H1 (cell line): ENCODE data around the gene SERPINA12. TPM values are rescaled to one million over a fixed set of nuclear protein-coding genes. Genes with fewer than 3 reads are reported as not detected.

Experiments
- CTCF ChIA-PET: fragments of 300-600 bp; sonication (Branson Sonifier 250); formaldehyde crosslinking; loops from one replicate; lab custom pipeline; 2021; ENCODE audit not compliant: partially characterized antibody; lab: Charles Lee
- POLR2A ChIA-PET: fragments of 300-600 bp; sonication (Branson Sonifier 250); formaldehyde crosslinking; loops from one replicate; lab custom pipeline; 2021; ENCODE audit warnings: inconsistent platforms; ENCODE audit not compliant: partially characterized antibody; lab: Charles Lee
- DNase-seq, 2 experiments: peaks; one replicate each; pipeline versions ENCODE4 v3.0.0 to v3.0.0-alpha.2; 2010 to 2022; ENCODE audit warnings: low spot score in 2 of 2, low read depth in 1 of 2, mixed read lengths in 1 of 2
- FAIRE-seq: peaks from 2 replicates; lab custom pipeline; 2011; peaks lifted over from hg19 to GRCh38; lab: Jason Lieb, UNC
- H2AFZ ChIP-seq: 2 replicates; pipeline ENCODE4 v1.8.1; 2012; ENCODE audit warnings: low read length, inconsistent platforms
- H2AK5ac ChIP-seq: 2 replicates; pipeline ENCODE4 v1.6.1; 2013; ENCODE audit warnings: low read depth, low read length
- H2BK120ac ChIP-seq: replicated peaks from 2 replicates; pipeline ENCODE3; 2013; ENCODE audit warnings: low read depth, low read length, inconsistent platforms
- H2BK12ac ChIP-seq: 2 replicates; pipeline ENCODE4 v1.6.1; 2013; ENCODE audit warnings: low read depth, low read length
- H2BK15ac ChIP-seq: 2 replicates; pipeline ENCODE4 v1.6.1; 2013; ENCODE audit warnings: low read length
- H2BK20ac ChIP-seq: 2 replicates; pipeline ENCODE4 v1.6.1; 2013; ENCODE audit warnings: low read length
- H2BK5ac ChIP-seq: 2 replicates; pipeline ENCODE4 v1.6.1; 2013; ENCODE audit warnings: low read depth, low read length
- H3K14ac ChIP-seq: 2 replicates; pipeline ENCODE4 v1.6.1; 2013; ENCODE audit warnings: inconsistent platforms; ENCODE audit not compliant: insufficient read length
- H3K18ac ChIP-seq: 2 replicates; pipeline ENCODE4 v1.6.1; 2013; ENCODE audit warnings: low read length; ENCODE audit errors: extremely low read depth
- H3K23ac ChIP-seq: 2 replicates; pipeline ENCODE4 v1.6.1; 2013; ENCODE audit warnings: inconsistent platforms; ENCODE audit not compliant: insufficient read length
- H3K23me2 ChIP-seq: 2 replicates; pipeline ENCODE4 v1.6.1; 2013; ENCODE audit warnings: low read depth, low read length
- H3K27ac ChIP-seq: 2 replicates; pipeline ENCODE4 v1.6.1; 2011; ENCODE audit warnings: low read depth, low read length, inconsistent platforms
- H3K27me3 ChIP-seq, 4 experiments: replicated peaks in 1 of 4; 1 replicate in 1 of 4; 2 replicates in 3 of 4; pipeline versions ENCODE4 v1.6.1 to v1.8.1; 2011 to 2013; ENCODE audit warnings: low read length in 3 of 4, mild to moderate bottlenecking in 3 of 4, inconsistent platforms in 2 of 4, mixed read lengths in 2 of 4, moderate library complexity in 1 of 4; ENCODE audit not compliant: control insufficient read depth in 3 of 4, insufficient read depth in 3 of 4; ENCODE audit errors: extremely low read depth in 1 of 4
- H3K36me3 ChIP-seq, 4 experiments: 2 replicates each; pipeline versions ENCODE4 v1.6.1 to v1.8.1; 2011 to 2013; ENCODE audit warnings: mild to moderate bottlenecking in 4 of 4, low read length in 3 of 4, moderate library complexity in 2 of 4, control low read depth in 1 of 4, inconsistent platforms in 1 of 4; ENCODE audit not compliant: insufficient read depth in 4 of 4, control insufficient read depth in 2 of 4
- H3K4ac ChIP-seq: replicated peaks from 2 replicates; pipeline ENCODE3; 2013; ENCODE audit warnings: low read length, low read depth, mixed read lengths, inconsistent platforms; ENCODE audit not compliant: insufficient read length
- H3K4me1 ChIP-seq, 4 experiments: replicated peaks in 1 of 4; 1 replicate in 1 of 4; 2 replicates in 3 of 4; pipeline versions ENCODE4 v1.6.1 to v1.8.1; 2011 to 2013; ENCODE audit warnings: low read length in 3 of 4, inconsistent platforms in 2 of 4, mixed read lengths in 1 of 4; ENCODE audit not compliant: insufficient read depth in 4 of 4, control insufficient read depth in 3 of 4
- H3K4me2 ChIP-seq, 2 experiments: 2 replicates each; pipeline versions ENCODE4 v1.6.1 to v1.8.1; 2011 to 2013; ENCODE audit warnings: low read depth in 2 of 2, low read length in 2 of 2, control low read depth in 1 of 2, inconsistent platforms in 1 of 2, mild to moderate bottlenecking in 1 of 2; ENCODE audit not compliant: insufficient read depth in 1 of 2
- H3K4me3 ChIP-seq, 4 experiments: fragments of 200-600, 300-600 bp in 1 of 4; sonication (generic), shearing (Covaris generic), sonication (Bioruptor Twin) in 1 of 4; 2 replicates each; pipeline versions ENCODE4 v1.5.1 to v1.8.1; 2011 to 2016; ENCODE audit warnings: low read length in 4 of 4, low read depth in 3 of 4, control low read depth in 2 of 4, inconsistent platforms in 2 of 4, mild to moderate bottlenecking in 2 of 4, mixed read lengths in 1 of 4, moderate library complexity in 1 of 4; ENCODE audit not compliant: insufficient read depth in 2 of 4; ENCODE audit errors: extremely low read depth in 1 of 4
- H3K56ac ChIP-seq: replicated peaks from 2 replicates; pipeline ENCODE3; 2013; ENCODE audit warnings: low read depth, mild to moderate bottlenecking, mixed read lengths, low read length, inconsistent platforms; ENCODE audit not compliant: insufficient read length
- H3K79me1 ChIP-seq: 2 replicates; pipeline ENCODE4 v1.6.1; 2013; ENCODE audit warnings: low read depth, low read length, control low read depth
- H3K79me2 ChIP-seq, 2 experiments: 2 replicates each; pipeline versions ENCODE4 v1.6.1 to v1.8.1; 2012 to 2013; ENCODE audit warnings: low read length in 2 of 2, mild to moderate bottlenecking in 2 of 2, inconsistent platforms in 1 of 2; ENCODE audit not compliant: insufficient read depth in 2 of 2, control insufficient read depth in 1 of 2
- H3K9ac ChIP-seq, 4 experiments: replicated peaks in 1 of 4; 1 replicate in 1 of 4; 2 replicates in 3 of 4; pipeline versions ENCODE4 v1.6.1 to v1.8.1; 2011 to 2013; ENCODE audit warnings: low read depth in 3 of 4, low read length in 3 of 4, control low read depth in 2 of 4, mild to moderate bottlenecking in 2 of 4, moderate library complexity in 2 of 4, inconsistent platforms in 1 of 4; ENCODE audit errors: extremely low read depth in 1 of 4
- H3K9me3 ChIP-seq, 2 experiments: 2 replicates each; pipeline versions ENCODE4 v1.6.1 to v1.8.1; 2012 to 2013; ENCODE audit warnings: mild to moderate bottlenecking in 2 of 2, moderate library complexity in 2 of 2, control low read depth in 1 of 2, inconsistent platforms in 1 of 2, low read depth in 1 of 2, low read length in 1 of 2, mixed read lengths in 1 of 2; ENCODE audit not compliant: insufficient read depth in 2 of 2
- H4K20me1 ChIP-seq, 2 experiments: replicated peaks in 1 of 2; 2 replicates each; pipeline versions ENCODE3 to v1.8.1; 2011 to 2013; ENCODE audit warnings: inconsistent platforms in 2 of 2, low read length in 2 of 2, mild to moderate bottlenecking in 1 of 2; ENCODE audit not compliant: insufficient read depth in 2 of 2, control insufficient read depth in 1 of 2
- H4K5ac ChIP-seq: 2 replicates; pipeline ENCODE4 v1.6.1; 2013; ENCODE audit warnings: low read length, low read depth, mixed read lengths, inconsistent platforms; ENCODE audit not compliant: insufficient read length
- H4K8ac ChIP-seq: 2 replicates; pipeline ENCODE4 v1.8.0; 2013; ENCODE audit warnings: mild to moderate bottlenecking, moderate library complexity, low read length, inconsistent platforms; ENCODE audit not compliant: insufficient read depth; ENCODE audit errors: extremely low read depth
- H4K91ac ChIP-seq: replicated peaks from 2 replicates; pipeline ENCODE3; 2013; ENCODE audit warnings: low read length, mixed read lengths, inconsistent platforms; ENCODE audit not compliant: insufficient read length
- ATF2 ChIP-seq: IDR thresholded peaks from 2 replicates; pipeline ENCODE4 v1.6.1; 2012; ENCODE audit warnings: low read length, inconsistent platforms
- BCL11A ChIP-seq, 2 experiments: IDR thresholded peaks; one replicate each; pipeline ENCODE4 v1.6.1; 2011; ENCODE audit warnings: low read depth in 2 of 2, low read length in 2 of 2, mild to moderate bottlenecking in 2 of 2
- CBX5 ChIP-seq: fragments of 300-800, 300-1000 bp; sonication (generic); IDR thresholded peaks from 2 replicates; pipeline ENCODE4 v1.7.1; 2016; ENCODE audit warnings: antibody characterized with exemption, low read length, low read depth
- CREB1 ChIP-seq: IDR thresholded peaks from 2 replicates; pipeline ENCODE4 v1.6.1; 2012; ENCODE audit warnings: inconsistent platforms
- EGR1 ChIP-seq: IDR thresholded peaks from 2 replicates; pipeline ENCODE4 v1.6.1; 2011; ENCODE audit warnings: low read depth, low read length, borderline replicate concordance
- JUN ChIP-seq: IDR thresholded peaks from 2 replicates; pipeline ENCODE4 v1.6.1; 2011; ENCODE audit warnings: low read depth, mild to moderate bottlenecking, improper control_type of control experiment, low read length
- JUND ChIP-seq: IDR thresholded peaks from 2 replicates; pipeline ENCODE4 v1.6.1; 2011; ENCODE audit warnings: mild to moderate bottlenecking, improper control_type of control experiment, low read length
- POU5F1 ChIP-seq: IDR thresholded peaks from 2 replicates; pipeline ENCODE4 v1.6.1; 2011; ENCODE audit warnings: low read depth, mild to moderate bottlenecking, low read length, moderate library complexity
- RNF2 ChIP-seq: fragments of 200-900, 300-1000 bp; sonication (generic); IDR thresholded peaks from 2 replicates; pipeline ENCODE4 v1.7.1; 2016; ENCODE audit warnings: borderline replicate concordance, low read depth, mild to moderate bottlenecking, antibody characterized with exemption, low read length; ENCODE audit not compliant: poor library complexity, severe bottlenecking; ENCODE audit errors: missing control alignments
- SIRT6 ChIP-seq: IDR thresholded peaks from one replicate; pipeline ENCODE4 v1.7.1; 2012; ENCODE audit warnings: low read length, inconsistent platforms
- TBP ChIP-seq: IDR thresholded peaks from 2 replicates; pipeline ENCODE4 v1.6.1; 2011; ENCODE audit warnings: low read depth, low read length, improper control_type of control experiment
- TEAD4 ChIP-seq: IDR thresholded peaks from 2 replicates; pipeline ENCODE4 v1.6.1; 2012; ENCODE audit warnings: low read depth, low read length, inconsistent platforms, mixed read lengths
- WGBS, 2 experiments: shearing (Covaris generic) in 1 of 2; methylation state at CpG; one replicate each; pipeline versions ENCODE4 v1.1.6 to v1.1.7; 2013 to 2015; ENCODE audit warnings: low lambda C conversion rate in 2 of 2, mixed read lengths in 2 of 2, inconsistent platforms in 1 of 2, low coverage in 1 of 2, missing lambda C conversion rate in 1 of 2; ENCODE audit not compliant: insufficient replicate concordance in 2 of 2, insufficient coverage in 1 of 2, insufficient read length in 1 of 2; ENCODE audit errors: extremely low coverage in 1 of 2, missing lambda C conversion rate in 1 of 2; 5-methylcytosine and 5-hydroxymethylcytosine counted together
- polyA plus RNA-seq, 7 experiments: library from polyadenylated mRNA; depleted of rRNA in 3 of 7; stranded (reverse) in 5 of 7; unstranded in 2 of 7; fragments of >200 nt in 5 of 7; fragments of 200-250 nt in 2 of 7; gene quantifications; 1 replicate in 5 of 7; 2 replicates in 1 of 7; 4 replicates in 1 of 7; pipeline versions ENCODE4 v1.2.1 to v1.2.3, GENCODE V29; 2011 to 2013; ENCODE audit warnings: missing spikeins in 2 of 7, mixed read lengths in 2 of 7
- total RNA-seq: library from RNA; stranded (reverse); fragmentation: NEBNext Ultra II Directional; extraction: Animal tissue kit (Norgen Biotek cat#: 25700); gene quantifications from 2 replicates; pipeline ENCODE4 v1.2.1, GENCODE V29; 2021

SERPINA12 gene
- total and polyA plus RNA-seq, 2 of the 8 experiments (the other 6 are each of a cell fraction or from before 2014, with no cell fraction given): not detected

GRCh38 chr14:94450722-94451090 lies 58.6 kb downstream of the SERPINA12 start:
- Histone ChIP-seq H3K23me2 (peaks cover 2% of the 10 kb centered on the region; the same call in 1 of the 2 replicates), H2BK15ac (peak overlapping the region; percentile 77; the same call in 1 of the 2 replicates), H2BK120ac (peak overlapping the region; percentile 45), H3K9ac (no peak overlapping the region), H2BK20ac (peak overlapping the region; percentile 97; the same call in 1 of the 2 replicates), H3K9me3 (0 out of 4 replicates have a peak, but pooled peaks cover 0 to 5% of the 10 kb centered on the region in 2 experiments), H3K79me2 (no peaks in the 10 kb centered on the region), H3K56ac (no peak overlapping the region), H4K20me1 (no peaks in the 10 kb centered on the region), H3K18ac (peak overlapping the region; percentile 85), H3K79me1 (no peaks in the 10 kb centered on the region), H2AK5ac (no peak overlapping the region), H3K23ac (no peak overlapping the region), H2AFZ (no peak overlapping the region; the same call in 1 of the 2 replicates), H3K14ac (no peak overlapping the region), H2BK12ac (peak overlapping the region; percentile 41; the same call in 1 of the 2 replicates), H4K5ac (no peak overlapping the region), H4K91ac (peak overlapping the region; percentile 78), H2BK5ac (peak overlapping the region; percentile 55; the same call in 1 of the 2 replicates), H3K4me1 (peaks cover 10 to 27% (median 19%) of the 10 kb centered on the region in 4 experiments), H3K36me3 (no peaks in the 10 kb centered on the region), H4K8ac (no peak overlapping the region), H3K4ac (no peak overlapping the region), H3K4me3 (peak overlapping the region in 3 of 4 experiments; percentile 14 to 45 (median 23); a peak in 4 of 8 replicates), H3K27ac (peak overlapping the region; percentile 12; the same call in 1 of the 2 replicates), H3K4me2 (peak overlapping the region; percentile 47 to 75), H3K27me3 (no peaks in the 10 kb centered on the region; a peak in 1 of 7 replicates)
- POLR2A ChIA-PET: interaction anchor here (1.5 kb wide), 1 partner anchor 73 kb away, joined by 4 read pairs; no protein-coding TSS in a partner anchor
- TF ChIP-seq CREB1: no peak
- TF ChIP-seq JUN: no peak
- TF ChIP-seq EGR1: no peak
- TF ChIP-seq CBX5: no peak
- TF ChIP-seq TBP: no peak
- no peak for TF ChIP-seq BCL11A (IDR thresholded peaks at IDR 0.05; ENCODE audit: low read depth in 2 of 2, low read length in 2 of 2)
- TF ChIP-seq TEAD4: no peak
- no peak for TF ChIP-seq POU5F1
- no peak for TF ChIP-seq ATF2
- TF ChIP-seq RNF2: no peak
- no peak for TF ChIP-seq SIRT6
- no peak for TF ChIP-seq JUND
- 58% methylated on average over 3 of the region's 3 CpGs; no CpG with 5 or more reads in 1 of the 2 experiments for WGBS, 2 experiments
- FAIRE-seq (no peak), DNase-seq (no peak)
- CTCF ChIA-PET: interaction anchor here (0.9 to 2.5 kb wide), 3 partner anchors 17 to 35 kb away, joined by 3 to 13 read pairs (median 4); no protein-coding TSS in a partner anchor
